A549 (cell line): ENCODE results near the gene TRIM45. TPM values are rescaled to one million over a fixed set of nuclear protein-coding genes. Genes with fewer than 3 reads are reported as not detected.

ENCODE experiments used
- ATAC-seq, 2 experiments: fragments of 200-7000 bp in 1 of 2; fragments of >200 bp in 1 of 2; cut with Nextera tagmentation in 1 of 2; cut with Tn5 transposase in 1 of 2; 3 replicates each; pipeline versions ENCODE4 v1.8.0 to v1.9.1; 2018 to 2020; ENCODE audit warnings: mild to moderate bottlenecking in 1 of 2, moderate library complexity in 1 of 2
- CTCF ChIA-PET: fragments of 300-600 bp; sonication (Branson Sonifier 250); formaldehyde crosslinking; extraction: SDS; loops from one replicate; lab custom pipeline; 2021; ENCODE audit warnings: antibody characterized with exemption, inconsistent platforms; lab: Yijun Ruan, JAX
- POLR2A ChIA-PET: fragments of 350-600 bp; formaldehyde crosslinking; extraction: SDS; loops from one replicate; lab custom pipeline; 2021; ENCODE audit warnings: antibody characterized with exemption, inconsistent platforms; lab: Yijun Ruan, JAX
- DNase-seq, 2 experiments: peaks; one replicate each; pipeline versions ENCODE4 v3.0.0 to v3.0.0-alpha.2; 2011 to 2016; ENCODE audit warnings: low read depth in 1 of 2, low spot score in 1 of 2
- FAIRE-seq: peaks from 2 replicates; lab custom pipeline; 2011; peaks lifted over from hg19 to GRCh38; lab: Jason Lieb, UNC
- H3K27ac ChIP-seq, 2 experiments: fragments of >200 bp; sonication (Bioruptor Twin); formaldehyde crosslinking; 3 replicates each; pipeline ENCODE4 v1.5.1; 2016 to 2017
- H3K4me1 ChIP-seq: fragments of >200 bp; sonication (Bioruptor Twin); formaldehyde crosslinking; 3 replicates; pipeline ENCODE4 v1.6.1; 2016
- H3K4me2 ChIP-seq: fragments of >200 bp; sonication (Bioruptor Twin); formaldehyde crosslinking; 3 replicates; pipeline ENCODE4 v1.6.1; 2016
- H3K4me3 ChIP-seq: fragments of >200 bp; sonication (Bioruptor Twin); formaldehyde crosslinking; 3 replicates; pipeline ENCODE4 v1.5.1; 2016
- H3K9me3 ChIP-seq: fragments of >200 bp; sonication (Bioruptor Twin); formaldehyde crosslinking; 3 replicates; pipeline ENCODE4 v1.6.1; 2016
- CEBPB ChIP-seq, 2 experiments: fragments of >200 bp in 1 of 2; sonication (Bioruptor Twin) in 1 of 2; formaldehyde crosslinking in 1 of 2; IDR thresholded peaks; 2 replicates each; pipeline ENCODE4 v1.6.1; 2012 to 2016
- CHD4 ChIP-seq: fragments of 200-600 bp; sonication (generic); IDR thresholded peaks from 2 replicates; pipeline ENCODE4 v1.6.1; 2016; ENCODE audit warnings: antibody characterized with exemption, mild to moderate bottlenecking, borderline replicate concordance
- E2F6 ChIP-seq: IDR thresholded peaks from 2 replicates; pipeline ENCODE4 v1.6.1; 2012; ENCODE audit warnings: low read depth, borderline replicate concordance
- EHF ChIP-seq: fragments of 250-450 bp; sonication (Bioruptor Pico); IDR thresholded peaks from 2 replicates; pipeline ENCODE4 v1.5.0; 2020; ENCODE audit warnings: mild to moderate bottlenecking
- EHMT2 ChIP-seq: fragments of 200-600 bp; sonication (generic); IDR thresholded peaks from 2 replicates; pipeline ENCODE4 v1.6.1; 2016; ENCODE audit warnings: antibody characterized with exemption, low read depth, mild to moderate bottlenecking, moderate library complexity
- ESRRA ChIP-seq: fragments of 150-350 bp; IDR thresholded peaks from 2 replicates; pipeline ENCODE4 v1.6.1; 2014; ENCODE audit warnings: mild to moderate bottlenecking, low read length, borderline replicate concordance
- FOSL2 ChIP-seq, 2 experiments: fragments of 450-650 bp in 1 of 2; fragments of >200 bp in 1 of 2; sonication (Bioruptor Twin) in 1 of 2; formaldehyde crosslinking; IDR thresholded peaks; 2 replicates each; pipeline versions ENCODE4 v1.5.0 to v1.6.1; 2016 to 2020; ENCODE audit warnings: mild to moderate bottlenecking in 1 of 2, moderate library complexity in 1 of 2
- FOXS1 ChIP-seq: fragments of 250-450 bp; sonication (Bioruptor Pico); IDR thresholded peaks from 2 replicates; pipeline ENCODE4 v1.5.0; 2020; ENCODE audit warnings: mild to moderate bottlenecking, moderate library complexity
- HOXB13 ChIP-seq: fragments of 250-450 bp; sonication (Bioruptor Pico); IDR thresholded peaks from 2 replicates; pipeline ENCODE4 v1.5.0; 2020; ENCODE audit warnings: low read depth, mild to moderate bottlenecking, moderate library complexity
- MAX ChIP-seq: IDR thresholded peaks from 2 replicates; pipeline ENCODE4 v1.6.1; 2012
- MYC ChIP-seq: IDR thresholded peaks from 2 replicates; pipeline ENCODE4 v1.6.1; 2012; ENCODE audit warnings: mild to moderate bottlenecking, inconsistent platforms, low read length, improper control_type of control experiment, borderline replicate concordance
- NR3C1 ChIP-seq: fragments of >200 bp; sonication (Bioruptor Twin); formaldehyde crosslinking; IDR thresholded peaks from 3 replicates; pipeline ENCODE4 v1.6.1; 2017
- RNF2 ChIP-seq: fragments of 200-600 bp; sonication (generic); IDR thresholded peaks from 2 replicates; pipeline ENCODE4 v1.6.1; 2016; ENCODE audit warnings: low read depth, mild to moderate bottlenecking, antibody characterized with exemption, moderate library complexity, borderline replicate concordance
- TP53 ChIP-seq: fragments of 250-450 bp; sonication (Bioruptor Pico); IDR thresholded peaks from 2 replicates; pipeline ENCODE4 v1.5.0; 2021; ENCODE audit warnings: mild to moderate bottlenecking, moderate library complexity
- USF2 ChIP-seq: fragments of 450-650 bp; IDR thresholded peaks from 2 replicates; pipeline ENCODE4 v1.6.1; 2014; ENCODE audit warnings: antibody characterized with exemption
- ZFP36 ChIP-seq: fragments of 450-650 bp; IDR thresholded peaks from 2 replicates; pipeline ENCODE4 v1.6.1; 2014; ENCODE audit warnings: borderline replicate concordance; ENCODE audit not compliant: partially characterized antibody
- whole genome bisulfite sequencing: methylation state at CpG from one replicate; pipeline ENCODE4 v1.1.6; 2017; ENCODE audit errors: missing lambda C conversion rate; 5-methylcytosine and 5-hydroxymethylcytosine counted together
- polyA plus RNA-seq, 4 experiments: library from polyadenylated mRNA; depleted of rRNA in 3 of 4; stranded (reverse); fragments of >200 nt; fragmentation: RNase III in 1 of 4; extraction: RNeasy Plus Mini Kit Qiagen cat#74134 plus additional on column Dnase treatment in 1 of 4; gene quantifications; 2 replicates in 3 of 4; 3 replicates in 1 of 4; pipeline ENCODE4 v1.2.3, GENCODE V29; 2011 to 2017
- TF ChIP-seq, protein P1 (sequence below): fragments of >200 bp; sonication (Bioruptor Twin); formaldehyde crosslinking; IDR thresholded peaks from 3 replicates; pipeline ENCODE4 v1.6.1; 2016
- TF ChIP-seq, protein P2 (sequence below): fragments of >200 bp; sonication (Bioruptor Twin); formaldehyde crosslinking; IDR thresholded peaks from 2 replicates; pipeline ENCODE4 v1.6.1; 2016
- TF ChIP-seq, protein P3 (sequence below): fragments of 200-600 bp; sonication (generic); IDR thresholded peaks from 2 replicates; pipeline ENCODE4 v1.6.1; 2016; ENCODE audit warnings: antibody characterized with exemption, mild to moderate bottlenecking, moderate library complexity
- TF ChIP-seq, protein P4 (sequence below): fragments of >200 bp; sonication (Bioruptor Twin); formaldehyde crosslinking; IDR thresholded peaks from 3 replicates; pipeline ENCODE4 v1.5.1; 2016

TRIM45 gene
- polyA plus RNA-seq, 2 of the 4 experiments (the other 2 are of a cell fraction): 3.0 to 3.4 TPM

DNA sequence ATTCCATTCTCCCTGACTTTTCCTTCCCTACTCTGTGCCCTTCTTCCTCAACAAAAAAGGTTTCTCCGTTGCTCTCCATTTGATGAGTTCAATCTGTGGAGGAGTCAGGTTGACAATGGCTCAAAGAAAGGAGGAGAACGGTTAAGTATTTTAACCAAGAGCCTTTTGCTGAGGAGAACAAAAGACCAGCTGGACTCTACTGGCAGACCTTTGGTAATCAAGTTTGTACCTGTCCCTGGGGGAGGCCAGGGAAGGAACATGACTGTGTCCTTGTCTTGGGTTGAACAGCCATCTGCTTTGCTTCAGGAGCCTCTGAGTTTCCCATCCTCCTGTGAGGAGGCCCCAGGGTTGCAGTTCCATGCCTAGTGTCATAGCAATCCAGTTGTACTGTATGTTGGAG lies 31.6 kb downstream of the TRIM45 start:
- DNase-seq: no peak
- 89% methylated on average over 2 of the region's 2 CpGs for WGBS
- Histone ChIP-seq H3K27ac (no peak overlapping the region), H3K4me1 (peaks cover 14% of the 10 kb centered on the region), H3K9me3 (no peaks in the 10 kb centered on the region), H3K4me2 (no peak overlapping the region), H3K4me3 (no peak overlapping the region)
- ChIA-PET POLR2A (no interaction called here), CTCF (interaction anchor here (0.8 to 2.2 kb wide), 4 partner anchors 17 to 194 kb away, joined by 3 to 10 read pairs (median 4); no protein-coding TSS in a partner anchor)
- no peak for FAIRE-seq
- TF ChIP-seq TP53 (CRISPR knock-in tag) (no peak), CEBPB (IDR thresholded peaks at IDR 0.05) (no peak), MAX (no peak), USF2 (no peak), RNF2 (no peak), FOXS1 (no peak), E2F6 (no peak)
- TF ChIP-seq, protein P1, sequence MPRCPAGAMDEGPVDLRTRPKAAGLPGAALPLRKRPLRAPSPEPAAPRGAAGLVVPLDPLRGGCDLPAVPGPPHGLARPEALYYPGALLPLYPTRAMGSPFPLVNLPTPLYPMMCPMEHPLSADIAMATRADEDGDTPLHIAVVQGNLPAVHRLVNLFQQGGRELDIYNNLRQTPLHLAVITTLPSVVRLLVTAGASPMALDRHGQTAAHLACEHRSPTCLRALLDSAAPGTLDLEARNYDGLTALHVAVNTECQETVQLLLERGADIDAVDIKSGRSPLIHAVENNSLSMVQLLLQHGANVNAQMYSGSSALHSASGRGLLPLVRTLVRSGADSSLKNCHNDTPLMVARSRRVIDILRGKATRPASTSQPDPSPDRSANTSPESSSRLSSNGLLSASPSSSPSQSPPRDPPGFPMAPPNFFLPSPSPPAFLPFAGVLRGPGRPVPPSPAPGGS: no peak
- ATAC-seq: no peak

DNA sequence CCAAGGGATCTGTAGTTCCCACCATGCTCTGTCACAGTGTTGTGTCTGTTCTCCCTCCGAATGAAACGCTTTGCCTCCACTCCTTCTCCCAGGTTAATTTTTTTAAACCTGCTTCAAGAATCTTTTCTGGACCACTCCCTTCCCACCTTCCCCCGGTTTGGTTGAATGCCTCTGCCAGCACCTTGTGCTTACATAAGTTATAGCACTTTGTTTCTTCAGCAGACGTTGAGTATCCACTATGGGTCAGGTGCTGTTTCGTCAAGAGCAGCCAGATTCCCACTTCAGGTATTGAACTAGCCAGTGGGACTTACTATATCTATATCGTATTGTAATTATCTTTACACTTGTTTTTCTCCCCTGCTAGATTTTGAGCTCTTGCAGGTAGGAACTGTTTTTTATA lies 33.9 kb downstream of the TRIM45 start:
- TF ChIP-seq, protein P2, sequence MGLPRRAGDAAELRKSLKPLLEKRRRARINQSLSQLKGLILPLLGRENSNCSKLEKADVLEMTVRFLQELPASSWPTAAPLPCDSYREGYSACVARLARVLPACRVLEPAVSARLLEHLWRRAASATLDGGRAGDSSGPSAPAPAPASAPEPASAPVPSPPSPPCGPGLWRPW: no peak
- TF ChIP-seq EHMT2: no peak
- no peak for TF ChIP-seq HOXB13 (CRISPR knock-in tag)
- no peak for TF ChIP-seq ZFP36
- no peak for TF ChIP-seq MYC
- TF ChIP-seq, protein P3, sequence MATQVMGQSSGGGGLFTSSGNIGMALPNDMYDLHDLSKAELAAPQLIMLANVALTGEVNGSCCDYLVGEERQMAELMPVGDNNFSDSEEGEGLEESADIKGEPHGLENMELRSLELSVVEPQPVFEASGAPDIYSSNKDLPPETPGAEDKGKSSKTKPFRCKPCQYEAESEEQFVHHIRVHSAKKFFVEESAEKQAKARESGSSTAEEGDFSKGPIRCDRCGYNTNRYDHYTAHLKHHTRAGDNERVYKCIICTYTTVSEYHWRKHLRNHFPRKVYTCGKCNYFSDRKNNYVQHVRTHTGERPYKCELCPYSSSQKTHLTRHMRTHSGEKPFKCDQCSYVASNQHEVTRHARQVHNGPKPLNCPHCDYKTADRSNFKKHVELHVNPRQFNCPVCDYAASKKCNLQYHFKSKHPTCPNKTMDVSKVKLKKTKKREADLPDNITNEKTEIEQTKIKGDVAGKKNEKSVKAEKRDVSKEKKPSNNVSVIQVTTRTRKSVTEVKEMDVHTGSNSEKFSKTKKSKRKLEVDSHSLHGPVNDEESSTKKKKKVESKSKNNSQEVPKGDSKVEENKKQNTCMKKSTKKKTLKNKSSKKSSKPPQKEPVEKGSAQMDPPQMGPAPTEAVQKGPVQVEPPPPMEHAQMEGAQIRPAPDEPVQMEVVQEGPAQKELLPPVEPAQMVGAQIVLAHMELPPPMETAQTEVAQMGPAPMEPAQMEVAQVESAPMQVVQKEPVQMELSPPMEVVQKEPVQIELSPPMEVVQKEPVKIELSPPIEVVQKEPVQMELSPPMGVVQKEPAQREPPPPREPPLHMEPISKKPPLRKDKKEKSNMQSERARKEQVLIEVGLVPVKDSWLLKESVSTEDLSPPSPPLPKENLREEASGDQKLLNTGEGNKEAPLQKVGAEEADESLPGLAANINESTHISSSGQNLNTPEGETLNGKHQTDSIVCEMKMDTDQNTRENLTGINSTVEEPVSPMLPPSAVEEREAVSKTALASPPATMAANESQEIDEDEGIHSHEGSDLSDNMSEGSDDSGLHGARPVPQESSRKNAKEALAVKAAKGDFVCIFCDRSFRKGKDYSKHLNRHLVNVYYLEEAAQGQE: no peak
- TF ChIP-seq EHF (CRISPR knock-in tag): no peak
- TF ChIP-seq ESRRA: no peak
- TF ChIP-seq NR3C1: no peak
- TF ChIP-seq, protein P4, sequence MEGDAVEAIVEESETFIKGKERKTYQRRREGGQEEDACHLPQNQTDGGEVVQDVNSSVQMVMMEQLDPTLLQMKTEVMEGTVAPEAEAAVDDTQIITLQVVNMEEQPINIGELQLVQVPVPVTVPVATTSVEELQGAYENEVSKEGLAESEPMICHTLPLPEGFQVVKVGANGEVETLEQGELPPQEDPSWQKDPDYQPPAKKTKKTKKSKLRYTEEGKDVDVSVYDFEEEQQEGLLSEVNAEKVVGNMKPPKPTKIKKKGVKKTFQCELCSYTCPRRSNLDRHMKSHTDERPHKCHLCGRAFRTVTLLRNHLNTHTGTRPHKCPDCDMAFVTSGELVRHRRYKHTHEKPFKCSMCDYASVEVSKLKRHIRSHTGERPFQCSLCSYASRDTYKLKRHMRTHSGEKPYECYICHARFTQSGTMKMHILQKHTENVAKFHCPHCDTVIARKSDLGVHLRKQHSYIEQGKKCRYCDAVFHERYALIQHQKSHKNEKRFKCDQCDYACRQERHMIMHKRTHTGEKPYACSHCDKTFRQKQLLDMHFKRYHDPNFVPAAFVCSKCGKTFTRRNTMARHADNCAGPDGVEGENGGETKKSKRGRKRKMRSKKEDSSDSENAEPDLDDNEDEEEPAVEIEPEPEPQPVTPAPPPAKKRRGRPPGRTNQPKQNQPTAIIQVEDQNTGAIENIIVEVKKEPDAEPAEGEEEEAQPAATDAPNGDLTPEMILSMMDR: no peak
- no peak for TF ChIP-seq CHD4
- no peak for TF ChIP-seq USF2
- no peak for TF ChIP-seq FOSL2 (IDR thresholded peaks at IDR 0.05)
- TF ChIP-seq FOSL2 (CRISPR knock-in tag; IDR thresholded peaks at IDR 0.05): no peak
- FAIRE-seq (no peak), DNase-seq (no peak), ATAC-seq (no peak)
- POLR2A ChIA-PET: no interaction called here
- WGBS: 89% methylated on average over 6 of the region's 6 CpGs
- no peak overlapping the region for H3K4me3 ChIP-seq
- H3K4me1 ChIP-seq: peaks cover 1% of the 10 kb centered on the region; the same call in 1 of the 3 replicates
- H3K4me2 ChIP-seq: no peak overlapping the region
- CTCF ChIA-PET: interaction anchor here (0.7 kb wide), 1 partner anchor 671 kb away, joined by 4 read pairs; no protein-coding TSS in a partner anchor
- no peaks in the 10 kb centered on the region for H3K9me3 ChIP-seq
- H3K27ac ChIP-seq: no peak overlapping the region
